GM04503 (cell line): Measurements from ENCODE around the gene AHRR.
"Not testable (repeated sequence)": the region's sequence is repeated elsewhere in the genome, so short reads cannot be mapped to it uniquely, and the experiment has no call there.

Source experiments
- DNase-seq: peaks from one replicate; pipeline ENCODE4 v3.0.0-alpha.2; 2012; ENCODE audit warnings: low read depth

AHRR gene

DNA sequence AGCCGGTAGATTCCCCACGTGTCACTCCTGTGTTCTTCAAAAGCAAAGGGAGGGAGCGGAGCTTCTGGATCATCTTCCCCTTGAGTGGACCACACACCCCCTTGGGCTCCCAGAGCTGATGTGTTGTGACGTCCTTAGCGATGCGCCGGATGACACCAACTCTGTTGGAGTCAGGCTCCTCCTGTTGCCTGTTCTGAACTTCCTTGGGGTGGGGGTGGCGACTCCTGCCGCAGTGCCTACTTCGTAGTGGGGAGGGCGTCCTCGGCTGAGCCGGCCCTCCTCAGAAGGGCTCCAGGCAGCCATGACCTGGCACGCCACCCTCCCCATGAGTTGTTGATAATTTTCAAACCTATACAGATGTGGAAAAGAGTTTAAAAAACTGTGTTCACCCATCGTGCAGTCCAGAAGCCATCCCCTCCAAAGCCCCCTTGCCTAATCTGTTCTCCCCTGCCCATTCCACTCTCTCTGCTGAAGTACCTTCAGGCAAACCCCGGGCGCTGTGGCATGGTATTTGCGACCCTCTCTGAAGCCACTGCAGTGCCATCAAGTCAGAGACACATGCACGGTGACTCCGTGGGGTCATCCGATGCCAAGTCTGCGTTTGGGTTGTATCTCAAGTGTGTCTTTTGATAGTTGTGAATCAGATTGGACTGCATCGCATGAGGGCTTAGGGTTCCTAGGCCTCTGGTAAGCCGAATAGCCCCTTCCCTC lies 138.2 kb downstream of the AHRR start:
- DNase-seq: no peak

GRCh38 chr5:460273-460625 lies 138.7 kb downstream of the AHRR start:
- DNase-seq: no peak

GRCh38 chr5:462051-462481 lies 140.6 kb downstream of the AHRR start:
- no peak for DNase-seq

GRCh38 chr5:463301-463700 lies 141.8 kb downstream of the AHRR start:
- DNase-seq: no peak

DNA sequence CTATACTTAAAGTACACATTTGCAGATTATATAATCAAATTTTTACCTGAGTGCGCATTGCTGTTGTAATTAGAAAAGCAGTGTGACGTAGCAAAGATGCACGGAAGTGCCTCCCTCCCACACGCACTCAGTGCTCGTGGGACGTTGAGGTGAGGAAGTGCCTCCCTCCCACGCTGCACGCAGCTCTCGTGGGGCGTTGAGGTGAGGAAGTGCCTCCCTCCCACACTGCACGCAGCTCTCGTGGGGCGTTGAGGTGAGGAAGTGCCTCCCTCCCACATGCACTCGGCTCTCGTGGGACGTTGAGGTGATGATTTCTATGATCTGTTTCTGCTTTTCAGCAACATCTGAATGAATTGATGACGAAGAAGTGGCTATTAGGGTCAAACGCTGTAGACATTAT lies 142.4 kb downstream of the AHRR start:
- DNase-seq: no peak

GRCh38 chr5:464446-464842 lies 142.9 kb downstream of the AHRR start:
- DNase-seq: no peak

DNA sequence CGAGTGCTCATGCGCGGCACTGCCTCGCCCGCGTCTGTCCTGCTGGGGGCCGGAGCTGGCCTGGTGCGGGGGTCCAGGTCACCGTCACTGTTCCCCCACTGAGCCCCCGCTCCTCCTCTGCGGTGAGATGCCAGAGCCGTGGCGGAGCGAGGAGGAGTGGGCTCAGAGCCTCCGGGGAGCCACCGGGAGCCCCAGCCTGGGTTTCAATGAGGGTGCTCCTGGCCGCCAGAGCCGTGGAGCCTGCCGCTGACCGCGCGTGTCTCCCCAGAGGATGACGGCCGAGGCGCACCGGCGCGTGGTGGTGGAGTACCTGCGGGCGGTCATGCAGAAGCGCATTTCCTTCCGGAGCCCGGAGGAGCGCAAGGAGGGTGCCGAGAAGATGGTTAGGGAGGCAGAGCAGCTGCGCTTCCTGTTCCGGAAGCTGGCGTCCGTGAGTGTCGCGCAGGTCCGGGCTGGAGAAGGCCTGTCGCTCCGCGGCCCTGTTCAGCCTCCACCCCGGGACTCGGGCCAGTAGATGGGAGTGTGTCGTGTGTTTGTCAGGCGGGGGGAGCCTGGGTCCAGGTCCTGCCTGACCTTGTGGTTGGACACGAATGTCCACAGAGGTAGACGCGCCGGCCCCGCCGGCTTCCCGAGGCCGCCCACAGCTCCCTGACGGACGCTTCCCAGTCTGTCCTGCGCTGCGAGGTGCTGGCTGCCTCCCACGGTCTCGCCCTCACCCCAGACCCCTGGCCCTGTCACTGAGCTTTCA lies 143.5 kb downstream of the AHRR start:
- no peak for DNase-seq

- DNase-seq: no peak
Observed at GRCh38 chr5:465591-466403, 144.3 kb downstream of the AHRR start.

DNA sequence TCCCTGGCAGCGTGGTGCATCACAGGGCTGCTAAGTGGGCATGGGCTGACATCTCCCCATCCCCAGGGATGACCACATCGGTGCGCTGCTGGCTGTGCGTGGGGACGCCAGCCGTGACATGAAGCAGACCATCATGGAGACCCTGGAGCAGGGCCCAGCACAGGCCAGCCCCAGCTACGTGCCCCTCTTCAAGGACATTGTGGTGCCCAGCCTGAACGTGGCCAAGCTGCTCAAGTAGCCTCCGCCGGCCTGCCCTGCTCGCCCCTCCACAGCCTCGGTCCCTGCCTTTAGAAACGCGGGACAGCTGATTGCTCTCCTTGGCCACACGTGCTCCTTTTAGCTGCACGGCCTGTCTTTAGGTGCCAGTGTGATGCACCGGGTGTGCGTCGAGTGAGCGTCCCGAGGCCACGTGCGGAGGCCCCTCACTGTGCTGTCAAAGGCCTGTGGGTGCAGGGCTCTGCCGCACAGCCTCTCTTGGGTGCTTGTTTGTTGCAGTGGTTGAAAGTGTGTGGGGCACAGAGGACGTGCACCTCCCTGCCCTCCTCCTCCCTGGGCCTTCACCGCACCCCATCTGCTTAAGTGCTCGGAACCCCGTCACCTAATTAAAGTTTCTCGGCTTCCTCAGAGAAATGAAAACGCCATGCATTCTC lies 145.3 kb downstream of the AHRR start:
- DNase-seq: no peak

DNA sequence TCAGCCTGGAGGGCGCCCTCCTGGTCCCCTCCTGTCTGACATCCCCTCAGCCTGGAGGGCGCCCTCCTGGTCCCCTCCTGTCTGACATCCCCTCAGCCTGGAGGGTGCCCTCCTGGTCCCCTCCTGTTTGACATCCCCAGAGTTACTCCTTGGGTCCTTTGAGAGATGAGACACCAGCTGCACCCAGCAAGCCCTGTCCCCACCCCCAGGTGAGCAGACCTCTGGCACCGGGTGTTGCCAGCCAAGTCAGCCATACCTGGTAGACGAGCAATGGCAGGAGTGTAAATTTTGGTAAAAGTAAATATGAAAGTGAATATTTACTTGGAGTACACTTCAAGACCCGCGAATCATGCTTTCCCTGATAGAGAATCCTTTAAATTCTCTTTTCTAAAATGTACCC lies 146.9 kb downstream of the AHRR start:
- DNase-seq: no peak

- DNase-seq: no peak
Observed at GRCh38 chr5:469752-470483, 148.4 kb downstream of the AHRR start.

DNA sequence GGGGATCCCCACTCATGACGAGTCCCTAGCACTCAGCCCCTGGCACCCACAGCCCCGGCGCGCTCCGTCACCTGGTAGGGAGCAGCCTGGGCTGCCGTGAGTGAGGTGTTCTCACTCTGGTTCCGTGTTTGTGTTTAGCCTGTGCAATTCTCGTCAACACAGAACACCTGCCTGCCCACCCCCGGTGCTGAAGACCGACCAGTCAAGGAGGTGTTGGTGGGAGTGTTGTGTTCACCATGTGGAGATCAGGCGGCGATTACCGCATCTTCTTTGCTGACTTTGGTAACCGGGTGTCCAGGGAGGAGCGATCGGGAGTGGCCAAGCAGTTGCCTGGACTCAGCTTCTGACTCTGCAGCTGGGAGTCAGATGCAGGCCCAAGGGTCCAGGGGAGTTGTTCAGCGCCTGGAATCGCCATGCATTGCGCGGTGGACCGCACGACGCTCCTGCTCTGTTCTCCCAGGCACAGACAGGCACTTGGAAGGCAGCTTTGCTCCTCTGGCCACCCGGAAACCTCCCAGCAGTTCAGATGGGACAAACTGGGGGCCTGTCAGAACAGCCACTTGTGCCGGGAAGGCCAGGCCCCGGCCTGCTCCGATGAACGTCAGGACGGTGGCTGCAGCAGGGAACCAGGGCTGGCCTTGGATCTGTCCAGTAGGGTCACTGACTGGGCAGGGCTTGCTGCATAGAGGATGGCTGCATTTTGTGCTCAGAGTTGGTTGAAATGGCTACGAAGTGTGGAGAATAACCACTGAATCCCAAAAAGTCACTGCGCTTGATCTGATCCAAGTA lies 149.6 kb downstream of the AHRR start:
- DNase-seq: no peak

- DNase-seq: no peak
Observed at GRCh38 chr5:471750-472058, 150.2 kb downstream of the AHRR start.

DNA sequence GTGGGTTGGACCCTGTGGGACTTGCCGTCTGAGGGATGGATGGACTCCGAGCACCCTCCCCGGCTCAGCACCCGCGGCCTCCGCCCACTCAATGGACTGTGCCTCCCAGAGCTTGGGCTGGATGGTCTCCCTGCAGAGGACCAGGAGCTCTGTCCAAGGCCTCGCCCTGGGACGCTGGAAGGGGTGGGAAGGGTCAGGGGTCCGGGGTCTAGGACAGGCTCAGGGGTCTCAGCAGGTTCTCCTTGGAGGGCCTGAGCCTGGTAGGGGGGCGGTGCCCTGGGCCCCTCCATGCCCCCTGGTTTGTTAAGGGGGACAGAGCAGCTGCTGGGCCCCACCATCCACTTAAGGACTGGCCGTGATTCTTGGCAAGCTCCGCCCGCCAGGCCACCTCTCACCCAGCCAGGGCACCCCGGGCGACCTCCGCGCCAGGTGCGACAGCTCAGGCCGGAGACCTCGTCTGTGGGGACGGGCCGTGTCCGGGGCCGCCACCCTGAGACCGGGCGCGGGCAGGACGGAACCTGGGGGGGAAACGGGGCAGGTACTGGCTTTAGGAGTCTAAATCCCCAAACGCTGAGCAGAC lies 150.7 kb downstream of the AHRR start:
- no peak for DNase-seq

DNA sequence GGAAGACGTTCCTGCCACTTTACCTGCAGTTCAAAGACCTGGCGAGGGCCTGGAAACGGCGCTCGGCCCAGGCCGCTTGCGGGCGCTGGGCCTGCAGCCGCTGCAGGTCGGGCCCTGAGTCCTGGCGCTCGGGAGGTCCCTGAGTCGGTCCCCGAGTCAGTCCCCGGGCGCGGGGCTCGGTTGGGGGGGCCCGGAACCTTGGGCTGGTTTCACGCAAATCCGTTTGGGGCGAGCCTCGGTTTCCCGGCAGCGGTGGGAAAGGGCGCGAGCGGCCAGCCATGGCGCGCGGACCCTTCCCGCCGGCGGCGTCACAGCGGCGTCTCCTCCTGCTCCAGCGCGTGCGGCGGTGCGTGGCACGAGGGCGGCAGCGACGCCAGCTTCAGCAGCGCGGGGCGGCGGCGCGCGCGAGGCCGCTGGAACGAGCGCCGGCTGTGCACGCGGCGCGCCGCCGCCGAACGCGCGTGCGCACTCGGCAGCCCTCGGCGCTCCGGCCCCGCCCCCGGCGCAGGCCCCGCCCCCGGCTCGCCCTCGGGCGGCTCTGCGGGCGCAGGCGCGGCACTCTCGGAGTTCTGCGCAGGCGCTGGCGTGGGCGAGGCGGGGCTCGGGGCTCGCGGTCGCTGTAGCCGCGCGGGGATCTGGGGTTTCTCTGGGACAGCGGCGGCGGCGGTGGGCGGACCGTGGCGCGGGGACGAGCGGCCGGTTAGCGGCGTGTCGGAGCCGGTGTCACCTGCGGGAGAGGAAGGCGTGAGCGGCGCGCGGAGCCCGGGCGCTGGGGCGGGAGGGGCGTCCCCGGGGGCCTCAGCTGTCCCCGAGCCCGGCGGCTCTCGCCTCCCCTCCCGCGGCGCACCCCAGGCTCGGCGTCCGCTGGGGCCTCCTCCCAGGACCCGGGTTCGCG lies 151.4 kb downstream of the AHRR start:
- DNase-seq: no peak

- no peak for DNase-seq
Observed at GRCh38 chr5:473551-474192, 152.2 kb downstream of the AHRR start.

- DNase-seq: not testable (repeated sequence)
Observed at GRCh38 chr5:474232-474839, 152.8 kb downstream of the AHRR start.

- DNase-seq: no peak
Observed at GRCh38 chr5:474840-475661, 153.5 kb downstream of the AHRR start.
